ENCODE data around the gene SORCS1.

- TF ChIP-seq CTCF (IDR thresholded peaks at IDR 0.05) (no peak), POLR2A (IDR thresholded peaks at IDR 0.05) (no peak)
These were observed 586.8 kb downstream of the SORCS1 start for GRCh38 chr10:106577756-106578155.
